Measurements from ENCODE around the gene ZNF460.

- no peak for TF ChIP-seq POLR2A (IDR thresholded peaks at IDR 0.05)
- no peak for TF ChIP-seq CTCF (IDR thresholded peaks at IDR 0.05)
These were observed 13.0 kb upstream of the ZNF460 start for GRCh38 chr19:57267291-57267690.
